Stimulated activated CD4-positive, alpha-beta T cell treated with anti-CD3 and anti-CD28 coated beads, TNF-alpha, amount 100 ng/mL, for 4 hours (primary cell): ENCODE results near the gene PDZK1.
"Not testable (repeated sequence)": the region's sequence is repeated elsewhere in the genome, so short reads cannot be mapped to it uniquely, and the experiment has no call there.

Experiments used
- DNase-seq, 3 experiments: peaks; one replicate each; pipeline ENCODE4 v3.0.0-alpha.2; 2020; ENCODE audit warnings: low read depth in 3 of 3

Gene PDZK1

GRCh38 chr1:145707183-145707867 lies at the start of gene PDZK1:
Gene PDZK1 (minus strand): TSS chr1:145707368. CDS start chr1:145688021, 19,347 bp downstream.
- no peak for DNase-seq

GRCh38 chr1:145751491-145752037 lies 44.4 kb upstream of the PDZK1 start:
- DNase-seq, result no peak

DNA sequence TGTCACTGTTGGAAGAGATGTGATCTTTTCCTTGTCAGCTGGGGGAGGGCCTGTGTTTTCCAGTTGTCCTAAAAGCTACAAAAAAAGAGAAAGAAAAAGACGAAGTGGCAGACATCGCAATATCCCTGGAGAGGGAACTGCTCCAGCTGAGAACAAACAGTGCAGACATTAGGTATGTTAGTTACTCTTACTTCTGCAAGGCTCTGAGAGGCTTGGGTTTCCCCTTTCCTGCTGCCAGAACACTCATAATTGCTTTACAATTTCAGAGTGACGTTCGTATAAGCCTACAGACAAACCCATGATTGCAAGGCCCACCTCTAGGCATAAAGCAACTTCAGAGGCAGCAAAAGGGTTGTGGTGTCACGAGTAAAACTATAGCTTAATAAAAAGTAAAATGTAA lies 43.3 kb upstream of the PDZK1 start:
- no peak for DNase-seq

DNA sequence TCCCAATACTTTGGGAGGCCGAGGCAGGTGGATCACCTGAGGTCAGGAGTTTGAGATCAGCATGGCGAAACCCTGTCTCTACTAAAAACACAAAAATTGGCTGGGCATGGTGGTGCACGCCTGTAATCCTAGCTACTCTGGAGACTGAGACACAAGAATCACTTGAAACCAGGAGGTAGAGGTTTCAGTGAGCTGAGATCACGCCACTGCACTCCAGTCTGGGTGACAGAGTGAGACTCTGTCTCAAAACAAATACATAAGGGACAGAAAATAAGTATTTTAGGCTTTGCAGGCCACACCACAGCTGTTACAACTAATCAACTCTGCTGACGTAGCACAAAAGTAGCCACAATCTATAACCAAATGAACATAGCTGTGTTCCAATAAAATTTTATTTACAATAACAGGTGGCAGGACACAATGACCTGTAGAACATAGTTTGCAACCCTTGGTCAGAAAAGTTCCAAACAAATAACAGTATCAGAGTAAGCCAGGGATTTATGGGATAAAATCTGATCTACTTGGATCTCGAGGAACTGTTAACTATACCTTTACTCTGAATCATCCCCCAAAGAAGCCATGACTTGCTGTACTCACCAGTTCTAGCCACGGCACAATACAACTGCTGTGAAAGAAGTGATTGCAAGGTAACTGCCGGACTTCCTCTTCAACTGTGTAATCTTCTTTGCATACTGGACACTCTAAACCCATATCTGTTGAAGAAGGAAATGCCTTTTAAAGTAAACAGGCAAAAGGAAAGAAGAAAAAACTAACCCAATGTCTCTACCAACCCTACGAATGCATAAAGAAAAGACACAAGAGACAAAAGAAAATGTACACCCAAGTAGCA lies 40.5 kb upstream of the PDZK1 start:
- DNase-seq, result no peak

- DNase-seq, result no peak
These were observed 33.1 kb upstream of the PDZK1 start for GRCh38 chr1:145740269-145740668.

GRCh38 chr1:145736191-145736590 lies 29.0 kb upstream of the PDZK1 start:
- DNase-seq, result no peak

- no peak for DNase-seq
These were observed 23.7 kb upstream of the PDZK1 start for GRCh38 chr1:145730900-145731299.

DNA sequence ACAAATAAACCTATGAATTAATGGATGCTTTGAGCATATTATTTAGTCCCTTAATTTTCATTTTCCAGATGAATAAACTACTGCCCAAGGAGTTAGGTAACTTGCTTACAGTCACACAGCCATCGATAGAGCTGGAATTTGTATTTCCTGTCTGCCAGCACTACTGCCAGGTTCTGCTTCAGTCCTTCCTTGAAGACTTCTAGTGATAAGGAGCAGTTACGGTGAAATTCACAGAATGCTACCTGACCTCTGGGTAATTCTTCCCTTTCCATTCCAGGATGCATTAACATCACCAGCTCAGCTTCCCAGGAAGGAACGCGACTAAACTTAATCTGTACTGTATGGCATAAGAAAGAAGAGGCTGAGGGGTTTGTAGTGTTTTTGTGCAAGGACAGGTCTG lies 23.3 kb upstream of the PDZK1 start:
- no peak for DNase-seq

- no peak for DNase-seq
These were observed 22.7 kb upstream of the PDZK1 start for GRCh38 chr1:145729666-145730436.

DNA sequence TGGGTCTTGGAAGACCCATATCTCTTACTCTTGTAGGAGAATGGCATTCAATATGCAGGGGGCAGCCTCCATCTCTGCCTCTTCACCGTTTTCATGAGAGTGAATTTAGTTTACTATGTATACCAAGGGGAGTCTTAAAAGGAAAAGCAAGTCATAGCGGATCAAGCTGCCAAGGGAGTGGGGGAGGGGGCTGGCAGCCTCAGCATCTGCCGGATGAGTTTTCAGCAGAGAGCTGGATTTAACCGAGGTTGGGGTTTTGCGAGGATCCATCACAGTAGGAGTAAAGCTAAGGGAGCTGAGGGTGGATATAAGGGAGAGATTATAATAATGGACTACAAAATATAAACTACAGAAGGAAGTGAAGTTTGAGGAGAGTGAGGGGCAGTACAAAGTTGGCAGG lies 22.0 kb upstream of the PDZK1 start:
- DNase-seq, result no peak

GRCh38 chr1:145726193-145726592 lies 19.0 kb upstream of the PDZK1 start:
- DNase-seq, result not testable (repeated sequence)

GRCh38 chr1:145720878-145721671 lies 13.9 kb upstream of the PDZK1 start:
- DNase-seq, result peak; percentile 38 to 54 (median 40)

GRCh38 chr1:145720556-145720877 lies 13.3 kb upstream of the PDZK1 start:
- DNase-seq, result no peak

GRCh38 chr1:145719230-145720079 lies 12.3 kb upstream of the PDZK1 start, which contains the start of gene CD160:
Gene CD160 (plus strand): TSS chr1:145719499. CDS start chr1:145728328, 8,829 bp downstream.
- no peak for DNase-seq

DNA sequence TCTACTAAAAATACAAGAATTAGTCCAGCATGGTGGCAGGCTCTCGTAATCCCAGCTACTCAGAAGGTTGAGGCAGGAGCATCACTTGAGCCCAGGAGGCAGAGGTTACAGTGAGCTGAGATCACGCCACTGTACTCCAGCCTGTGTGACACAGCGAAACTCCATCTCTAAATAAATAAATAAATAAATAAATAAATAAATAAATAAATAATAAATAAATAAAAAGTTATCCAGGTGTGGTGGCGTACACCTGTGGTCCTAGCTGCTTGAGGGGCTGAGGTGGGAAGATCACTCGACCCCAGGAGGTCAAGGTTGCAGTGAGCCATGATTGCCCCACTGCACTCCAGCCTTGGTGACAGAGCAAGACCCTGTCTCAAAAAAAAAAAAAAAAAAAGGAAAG lies 11.3 kb upstream of the PDZK1 start:
- DNase-seq, result not testable (repeated sequence)

DNA sequence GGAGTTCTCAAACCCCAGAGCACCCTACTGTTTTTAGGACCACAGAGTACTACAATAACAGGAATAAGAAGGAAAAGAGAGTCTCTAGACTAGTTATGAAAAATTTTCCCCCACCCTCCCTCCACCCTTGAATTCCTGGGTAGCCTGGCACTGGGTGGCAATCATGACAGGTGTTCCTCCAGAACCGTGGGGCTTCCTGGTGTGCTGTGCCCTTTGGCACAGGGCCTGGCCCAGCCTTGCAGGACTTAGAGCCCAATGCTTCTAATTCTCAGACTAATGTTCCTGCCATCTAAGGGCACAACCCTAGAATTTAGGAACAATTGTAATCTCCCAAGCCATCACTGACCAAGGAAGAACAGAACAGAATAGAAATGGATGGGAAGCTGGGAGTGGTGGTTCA lies 10.7 kb upstream of the PDZK1 start:
- DNase-seq, result no peak

DNA sequence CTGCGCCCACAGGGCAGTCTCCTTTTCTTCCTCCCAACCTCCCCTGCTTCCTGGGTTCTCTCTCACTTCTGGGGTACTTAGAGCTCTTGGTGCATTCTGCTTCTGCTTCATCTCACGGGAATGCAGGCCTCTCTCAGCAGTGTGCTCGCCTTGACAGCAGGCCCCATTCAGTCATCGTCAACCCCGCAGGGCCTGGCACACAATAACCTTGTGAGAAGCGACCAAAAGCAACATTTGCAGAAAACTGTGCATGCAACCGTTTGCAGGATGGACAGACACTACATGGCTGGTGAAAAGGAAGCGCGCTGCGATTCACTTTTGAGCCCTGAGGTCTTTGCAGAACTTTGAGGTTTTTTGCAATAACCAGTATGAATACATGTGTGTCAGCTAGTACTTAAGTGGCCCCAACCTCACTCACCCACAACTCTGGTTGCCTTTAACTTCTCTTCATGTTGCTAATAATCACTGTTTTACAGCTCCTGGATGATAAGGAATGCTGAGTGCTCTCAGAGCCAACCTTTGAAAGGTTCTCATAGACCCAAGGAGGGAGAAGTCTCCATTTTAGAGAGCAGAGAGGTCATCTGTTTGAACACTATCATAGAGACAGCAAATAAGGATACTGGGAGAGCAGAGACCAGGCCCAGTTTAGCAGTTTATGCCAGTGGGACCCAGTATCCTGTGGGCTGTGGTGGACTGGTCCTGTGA lies 9.6 kb upstream of the PDZK1 start:
- DNase-seq, result no peak

DNA sequence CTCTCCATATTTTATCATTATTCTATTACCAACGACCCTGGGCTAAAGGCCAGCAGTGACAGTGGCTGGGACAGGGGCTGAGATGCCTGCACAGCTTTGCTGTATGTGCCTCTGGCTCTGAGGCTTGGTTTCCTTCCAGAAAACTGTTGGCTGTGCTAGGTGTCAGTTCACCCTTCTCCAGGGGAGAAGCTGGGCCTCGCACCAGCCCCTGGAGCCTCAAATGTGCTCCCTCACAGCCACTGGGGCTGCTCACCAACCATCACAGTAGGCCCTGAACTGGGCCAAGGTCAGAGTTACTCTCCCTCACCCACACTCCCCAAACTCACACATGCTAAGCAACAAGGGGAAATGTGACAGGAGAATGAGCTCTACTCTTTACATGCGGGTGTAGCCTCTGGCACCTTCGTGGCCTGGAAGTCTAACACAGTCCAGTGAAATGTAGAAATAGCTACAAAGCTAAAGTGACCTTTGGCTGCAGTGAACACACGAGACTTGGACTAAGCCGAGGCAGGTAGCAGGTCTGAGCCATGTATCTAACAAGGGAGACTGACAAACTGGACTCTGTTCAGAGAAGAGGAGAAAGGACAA lies 7.5 kb upstream of the PDZK1 start:
- DNase-seq, result no peak

GRCh38 chr1:145711213-145711651 lies 4.1 kb upstream of the PDZK1 start:
- no peak for DNase-seq
